HG03196 (cell line): ENCODE measurements around the gene ABCG1.

Source experiments
- ATAC-seq: cut with Tn5 transposase; IDR thresholded peaks from one replicate; pipeline ENCODE4 v1.9.1; 2021; ENCODE audit not compliant: unreplicated experiment

ABCG1 gene

GRCh38 chr21:42191696-42192595 is 27.0 kb upstream of the ABCG1 start:
- ATAC-seq = no peak

- ATAC-seq = no peak
Measured at GRCh38 chr21:42193131-42193671, 25.7 kb upstream of the ABCG1 start.

DNA sequence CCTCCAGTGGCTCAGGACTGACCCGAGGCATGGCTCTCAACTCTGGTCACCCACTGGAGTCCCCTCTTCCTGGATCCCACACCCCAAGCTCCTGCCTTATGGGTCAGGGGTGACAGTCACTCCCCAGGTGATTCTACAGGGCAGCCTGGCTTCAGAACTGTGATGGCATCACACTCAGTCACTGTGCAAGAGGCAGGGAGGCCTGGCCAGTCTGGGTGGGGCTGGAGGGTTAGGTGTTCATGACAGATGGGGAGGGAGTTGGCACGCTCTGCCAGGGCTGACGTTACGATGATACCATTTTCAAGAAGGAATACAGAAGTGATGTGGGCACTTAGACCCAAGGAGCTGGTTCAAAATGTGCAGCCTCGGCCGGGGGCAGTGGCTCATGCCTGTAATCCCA is 25.2 kb upstream of the ABCG1 start:
- ATAC-seq = no peak

DNA sequence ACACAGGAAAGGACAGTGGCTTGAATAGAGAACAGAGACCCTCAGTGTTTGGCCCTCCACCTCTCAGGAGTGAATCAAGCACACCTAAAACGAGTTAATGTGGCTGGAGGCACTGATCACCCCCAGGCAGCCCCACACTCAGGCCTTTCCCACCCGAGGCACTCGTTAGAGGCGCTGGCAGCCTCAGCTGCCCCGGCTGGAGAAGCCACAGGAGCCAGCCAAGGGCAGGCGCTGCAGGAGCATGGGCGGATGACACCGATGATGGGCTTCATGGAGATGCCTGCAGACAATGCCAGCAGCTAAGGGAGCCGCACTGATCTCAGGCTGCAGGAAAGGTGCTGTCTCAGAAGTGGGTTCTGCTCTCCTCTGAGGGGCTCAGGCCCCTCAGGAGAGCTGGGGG is 24.1 kb upstream of the ABCG1 start:
- ATAC-seq = no peak

DNA sequence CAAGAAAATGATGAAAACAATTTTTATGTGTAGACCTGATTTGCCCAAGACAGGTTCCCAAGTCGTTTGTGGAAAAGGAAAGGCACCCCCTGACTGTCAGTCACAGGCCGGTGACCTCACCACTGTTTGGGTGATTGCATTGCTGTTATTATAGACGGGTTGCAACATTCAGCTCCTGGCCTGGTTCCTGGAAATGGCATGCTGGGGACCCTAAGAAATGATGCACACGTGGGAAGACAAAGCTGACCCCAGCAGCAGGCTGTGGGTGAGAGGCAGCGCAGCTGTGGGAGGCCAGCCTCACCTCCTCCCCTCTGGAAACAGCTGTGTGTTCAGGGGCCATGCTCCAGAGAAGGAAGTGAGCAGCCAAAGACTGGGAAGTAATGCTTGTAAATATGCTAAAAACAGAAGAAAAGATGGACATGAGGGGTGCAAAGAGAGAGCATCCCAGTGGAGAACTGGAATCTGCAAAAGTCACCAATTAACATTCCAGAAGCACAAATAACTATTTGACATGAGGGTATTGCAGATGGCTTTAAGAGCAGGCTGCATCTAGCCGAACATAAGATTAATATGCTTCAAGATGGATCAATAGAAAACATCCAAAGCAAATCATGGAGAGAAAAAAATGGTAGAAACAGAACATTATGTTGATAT is 23.4 kb upstream of the ABCG1 start:
- no peak for ATAC-seq

DNA sequence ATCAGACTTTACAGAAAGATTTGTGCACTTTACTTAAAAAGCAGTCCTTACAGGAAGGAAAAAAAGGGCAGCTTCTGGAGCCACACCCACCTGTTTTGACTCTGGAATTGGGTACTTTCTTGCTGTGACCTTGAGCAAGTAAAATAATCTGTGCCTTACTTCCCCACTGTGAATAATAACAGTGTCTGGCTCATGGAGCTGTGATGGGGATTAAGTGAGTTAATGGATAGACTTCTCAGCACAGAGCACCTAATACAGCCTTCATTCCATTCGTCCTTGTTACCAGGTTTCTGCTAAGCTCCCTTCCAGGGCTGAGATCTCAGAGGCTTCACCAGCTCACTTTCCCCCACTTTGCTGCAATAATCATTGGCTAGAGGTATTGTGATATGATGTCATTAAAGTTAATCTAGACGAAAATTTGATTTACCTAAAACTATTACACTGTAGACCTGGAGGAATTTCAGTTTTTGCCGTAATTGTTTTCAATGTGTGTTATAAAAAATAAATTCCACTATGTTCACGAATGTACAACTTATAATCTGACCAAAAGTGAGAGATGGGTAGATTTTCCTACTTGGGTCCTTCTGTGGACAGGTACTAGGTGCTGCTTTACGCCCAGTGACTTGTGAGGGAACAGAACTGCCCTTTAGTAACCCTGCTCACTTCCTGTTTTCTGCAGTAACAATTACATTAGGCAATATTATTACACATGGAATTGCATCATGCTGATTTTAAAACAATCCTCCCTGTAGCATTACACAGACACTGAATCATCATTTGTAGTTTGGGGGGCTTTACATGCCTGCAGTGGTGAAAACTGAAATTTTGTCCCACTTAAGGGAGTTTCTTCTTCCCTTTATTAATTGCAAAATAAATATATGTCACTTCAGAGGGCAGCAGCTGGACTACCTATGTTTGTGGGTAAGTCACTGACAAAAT is 19.7 kb upstream of the ABCG1 start:
- ATAC-seq = no peak

DNA sequence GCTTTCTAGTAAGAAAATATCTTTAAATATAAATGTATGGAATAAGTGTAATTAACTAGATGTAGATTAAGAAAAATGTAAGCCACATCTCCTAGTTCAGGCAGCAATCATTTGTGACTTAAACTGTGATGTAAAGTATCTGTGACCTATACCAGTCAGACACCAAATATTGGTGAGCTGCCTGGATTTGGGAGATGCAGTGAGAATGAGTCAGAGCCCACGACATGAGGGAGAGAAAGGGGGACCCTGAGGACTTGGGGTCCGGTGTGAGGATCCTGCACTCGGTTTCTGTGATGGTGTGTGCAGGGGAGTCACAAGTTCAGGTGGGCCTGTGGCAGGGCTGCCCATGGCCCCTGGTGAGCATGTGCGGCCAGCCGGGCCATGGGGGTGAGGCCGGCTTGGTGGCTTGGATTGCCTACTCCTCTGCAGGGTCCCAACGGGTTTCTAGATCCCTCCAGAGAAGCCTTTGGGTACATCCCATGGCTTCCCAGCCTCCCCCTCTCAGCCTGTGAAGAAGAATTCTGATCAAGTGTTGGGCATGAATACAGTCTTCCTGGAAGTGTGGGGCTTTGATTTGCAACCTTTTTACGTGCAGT is 19.0 kb upstream of the ABCG1 start:
- ATAC-seq = no peak

GRCh38 chr21:42200906-42201614 is 17.9 kb upstream of the ABCG1 start:
- no peak for ATAC-seq

GRCh38 chr21:42201615-42202161 is 17.3 kb upstream of the ABCG1 start:
- ATAC-seq = no peak

- no peak for ATAC-seq
Measured at GRCh38 chr21:42202321-42202720, 16.6 kb upstream of the ABCG1 start.

DNA sequence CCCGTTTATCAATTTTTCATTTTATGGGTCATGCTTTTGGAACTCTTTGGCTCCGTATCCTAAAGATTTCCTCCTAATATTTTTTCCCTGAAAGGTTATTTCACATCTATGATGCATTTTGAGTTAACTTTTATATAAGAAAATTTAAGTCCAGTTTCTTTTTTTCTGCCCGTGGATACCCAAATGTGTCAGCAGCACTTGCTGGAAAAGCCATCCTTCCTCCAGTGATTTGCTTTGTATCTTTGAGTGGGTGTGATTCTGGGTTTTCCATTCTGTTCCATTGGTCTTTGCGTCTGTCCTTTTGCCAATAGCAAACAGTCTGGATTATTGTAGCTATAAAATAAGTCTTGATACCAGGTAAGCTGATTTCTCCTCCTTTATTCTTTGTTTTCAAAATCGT is 15.6 kb upstream of the ABCG1 start:
- ATAC-seq = no peak

- ATAC-seq = no peak
Measured at GRCh38 chr21:42203936-42204335, 15.0 kb upstream of the ABCG1 start.

- ATAC-seq = no peak
Measured at GRCh38 chr21:42207426-42207825, 11.5 kb upstream of the ABCG1 start.

DNA sequence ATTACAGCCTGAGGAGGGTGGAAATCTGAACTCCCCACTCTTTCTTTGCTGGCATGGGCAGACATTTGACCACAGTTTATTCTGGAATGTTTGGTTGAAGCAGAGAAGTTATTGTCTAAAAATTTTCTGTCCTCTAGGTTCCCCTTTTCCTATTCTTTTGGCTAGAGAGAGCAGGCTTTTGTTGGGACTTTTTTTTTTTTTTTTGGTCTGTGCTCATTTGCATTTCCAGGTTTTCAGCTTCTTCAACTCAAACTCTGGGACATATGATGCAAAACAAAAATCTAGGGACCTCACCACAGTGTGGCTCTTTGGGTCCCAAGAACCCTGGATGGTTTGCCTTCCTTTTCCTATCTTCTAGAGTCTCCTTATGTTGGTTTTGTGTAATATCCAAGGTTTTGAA is 10.9 kb upstream of the ABCG1 start:
- ATAC-seq = no peak

- no peak for ATAC-seq
Measured at GRCh38 chr21:42208801-42209490, 10.0 kb upstream of the ABCG1 start.

DNA sequence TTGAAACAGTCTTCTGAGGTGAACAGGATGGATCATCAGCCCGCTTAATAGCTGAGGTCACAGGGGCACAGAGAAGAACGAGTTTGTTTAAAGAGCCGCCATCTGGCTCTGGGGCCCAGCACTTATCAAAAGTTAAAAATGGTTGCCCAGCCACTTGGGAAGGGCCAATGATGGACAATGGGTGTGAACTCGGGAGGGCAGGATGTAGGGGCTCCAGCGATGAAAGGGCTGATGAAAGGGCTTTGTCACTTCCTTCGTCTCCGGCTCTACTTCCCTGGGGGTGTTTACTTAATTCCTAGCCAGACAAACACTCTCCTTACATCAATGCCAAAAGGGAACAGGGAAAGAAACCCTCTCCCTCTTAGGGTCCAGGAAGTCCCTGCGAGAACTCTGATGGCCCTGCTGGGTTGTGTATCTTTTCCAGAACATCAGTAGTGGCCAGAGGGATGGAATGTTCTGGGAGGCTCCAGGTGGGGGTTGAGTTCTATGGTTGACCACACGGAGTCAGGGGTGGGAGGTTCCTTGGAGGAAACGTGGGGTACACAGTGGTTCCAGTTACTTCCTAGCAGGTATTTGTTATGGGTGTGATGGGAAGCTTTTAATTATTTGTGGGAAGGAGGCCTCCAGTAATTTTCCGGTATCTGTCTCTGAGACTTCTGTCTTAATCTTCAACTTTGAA is 9.0 kb upstream of the ABCG1 start:
- ATAC-seq = no peak

DNA sequence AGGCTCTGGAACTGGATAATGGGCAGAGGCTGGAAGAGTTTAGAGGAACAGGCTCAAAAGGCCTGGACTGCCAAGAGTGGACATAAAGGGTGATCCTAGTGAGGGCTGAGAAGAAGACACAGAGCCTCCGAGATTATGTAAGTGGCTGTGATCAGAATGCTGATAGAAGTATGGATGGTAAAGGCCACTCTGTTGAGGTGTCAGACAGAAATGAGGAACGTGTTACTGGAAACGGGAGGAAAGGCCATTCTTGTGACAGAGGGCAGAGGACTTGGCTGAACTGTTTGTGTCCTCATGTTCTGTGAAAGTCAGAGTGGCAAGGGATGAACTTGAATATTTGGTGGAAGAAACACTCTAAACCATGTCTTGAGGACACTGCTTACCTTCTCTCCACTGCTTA is 6.7 kb upstream of the ABCG1 start:
- ATAC-seq = no peak

- no peak for ATAC-seq
Measured at GRCh38 chr21:42213082-42213774, 5.7 kb upstream of the ABCG1 start.
